ENCODE results near the gene PNPT1.

The PNPT1 gene

GRCh38 chr2:55672630-55673029, 21.0 kb downstream of the PNPT1 start:
- no peak overlapping the region for H2BK120ac ChIP-seq (ENCODE audit: insufficient read depth, low read length, poor library complexity)
- no peaks in the 10 kb centered on the region for H3K79me2 ChIP-seq (ENCODE audit: control insufficient read depth, insufficient read depth, low read length, poor library complexity)
- H3K27ac ChIP-seq (ENCODE audit: low read depth, low read length): no peak overlapping the region
- H3K9me3 ChIP-seq (ENCODE audit: insufficient read depth, low read depth, low read length): no peaks in the 10 kb centered on the region
- no peak overlapping the region for H4K12ac ChIP-seq (ENCODE audit: low read depth, low read length)
- H3K4me2 ChIP-seq (ENCODE audit: low read length): no peak overlapping the region
- no peaks in the 10 kb centered on the region for H3K79me1 ChIP-seq (ENCODE audit: low read length)
- H3K14ac ChIP-seq (ENCODE audit: low read length): no peak overlapping the region
- no peak for DNase-seq
- no peaks in the 10 kb centered on the region for H3K27me3 ChIP-seq (ENCODE audit: insufficient read depth, low read length)
- no peak overlapping the region for H4K91ac ChIP-seq (ENCODE audit: low read depth, low read length)
- H3K23ac ChIP-seq (ENCODE audit: low read length): no peak overlapping the region
- H2BK12ac ChIP-seq (ENCODE audit: low read length): no peak overlapping the region
- no peaks in the 10 kb centered on the region for H3K4me1 ChIP-seq (ENCODE audit: control insufficient read depth in 1 of 2, insufficient read depth in 2 of 2, low read length in 2 of 2)
- no peak overlapping the region for H3K4me3 ChIP-seq (ENCODE audit: low read depth, low read length)
- WGBS (ENCODE audit: extremely low coverage, insufficient coverage, insufficient read length): no CpG with 5 or more reads among the region's 3 CpGs
- no peak overlapping the region for H3K9ac ChIP-seq (ENCODE audit: low read length)
- no peak overlapping the region for H3K18ac ChIP-seq (ENCODE audit: low read length)
- H3K4ac ChIP-seq (ENCODE audit: low read depth, low read length): no peak overlapping the region
- H2AFZ ChIP-seq (ENCODE audit: insufficient read depth, low read length, poor library complexity): no peak overlapping the region
- no peak overlapping the region for H2AK5ac ChIP-seq (ENCODE audit: low read length)
- H2BK5ac ChIP-seq (ENCODE audit: low read depth, low read length, poor library complexity): no peak overlapping the region
- H3K36me3 ChIP-seq (ENCODE audit: control insufficient read depth in 1 of 2, insufficient read depth in 2 of 2, low read length in 2 of 2): peaks cover 2 to 3% of the 10 kb centered on the region in 2 experiments
- H4K8ac ChIP-seq (ENCODE audit: low read depth, low read length): no peak overlapping the region

- Histone ChIP-seq H3K79me1 (ENCODE audit: low read length) (no peaks in the 10 kb centered on the region), H3K4me3 (ENCODE audit: low read depth, low read length) (no peak overlapping the region), H3K9me3 (ENCODE audit: insufficient read depth, low read depth, low read length) (no peaks in the 10 kb centered on the region), H2AFZ (ENCODE audit: insufficient read depth, low read length, poor library complexity) (no peak overlapping the region), H3K27ac (ENCODE audit: low read depth, low read length) (no peak overlapping the region), H3K4ac (ENCODE audit: low read depth, low read length) (no peak overlapping the region), H2AK5ac (ENCODE audit: low read length) (no peak overlapping the region), H3K36me3 (ENCODE audit: control insufficient read depth in 1 of 2, insufficient read depth in 2 of 2, low read length in 2 of 2) (peaks cover 0 to 7% of the 10 kb centered on the region in 2 experiments), H3K9ac (ENCODE audit: low read length) (no peak overlapping the region), H3K18ac (ENCODE audit: low read length) (no peak overlapping the region), H2BK5ac (ENCODE audit: low read depth, low read length, poor library complexity) (no peak overlapping the region), H3K23ac (ENCODE audit: low read length) (no peak overlapping the region), H3K14ac (ENCODE audit: low read length) (no peak overlapping the region), H3K79me2 (ENCODE audit: control insufficient read depth, insufficient read depth, low read length, poor library complexity) (no peaks in the 10 kb centered on the region), H2BK12ac (ENCODE audit: low read length) (no peak overlapping the region), H3K4me1 (ENCODE audit: control insufficient read depth in 1 of 2, insufficient read depth in 2 of 2, low read length in 2 of 2) (no peaks in the 10 kb centered on the region), H3K27me3 (ENCODE audit: insufficient read depth, low read length) (no peaks in the 10 kb centered on the region), H4K91ac (ENCODE audit: low read depth, low read length) (no peak overlapping the region), H3K4me2 (ENCODE audit: low read length) (no peak overlapping the region), H4K12ac (ENCODE audit: low read depth, low read length) (no peak overlapping the region), H2BK120ac (ENCODE audit: insufficient read depth, low read length, poor library complexity) (no peak overlapping the region), H4K8ac (ENCODE audit: low read depth, low read length) (no peak overlapping the region)
- DNase-seq: no peak
Observed at GRCh38 chr2:55668956-55669355, 24.7 kb downstream of the PNPT1 start.

- H3K27me3 ChIP-seq (ENCODE audit: insufficient read depth, low read length): no peaks in the 10 kb centered on the region
- peaks cover 1 to 9% of the 10 kb centered on the region in 2 experiments for H3K36me3 ChIP-seq (ENCODE audit: control insufficient read depth in 1 of 2, insufficient read depth in 2 of 2, low read length in 2 of 2)
- H3K18ac ChIP-seq (ENCODE audit: low read length): no peak overlapping the region
- H2BK12ac ChIP-seq (ENCODE audit: low read length): no peak overlapping the region
- no peak overlapping the region for H3K27ac ChIP-seq (ENCODE audit: low read depth, low read length)
- H2AK5ac ChIP-seq (ENCODE audit: low read length): no peak overlapping the region
- H3K4me1 ChIP-seq (ENCODE audit: control insufficient read depth in 1 of 2, insufficient read depth in 2 of 2, low read length in 2 of 2): no peaks in the 10 kb centered on the region
- DNase-seq: no peak
- no peak overlapping the region for H4K8ac ChIP-seq (ENCODE audit: low read depth, low read length)
- no peak overlapping the region for H2BK5ac ChIP-seq (ENCODE audit: low read depth, low read length, poor library complexity)
- no peaks in the 10 kb centered on the region for H3K79me2 ChIP-seq (ENCODE audit: control insufficient read depth, insufficient read depth, low read length, poor library complexity)
- no peak overlapping the region for H2AFZ ChIP-seq (ENCODE audit: insufficient read depth, low read length, poor library complexity)
- no peak overlapping the region for H4K91ac ChIP-seq (ENCODE audit: low read depth, low read length)
- WGBS (ENCODE audit: extremely low coverage, insufficient coverage, insufficient read length): no CpG with 5 or more reads among the region's 2 CpGs
- no peak overlapping the region for H2BK120ac ChIP-seq (ENCODE audit: insufficient read depth, low read length, poor library complexity)
- no peak overlapping the region for H3K4me2 ChIP-seq (ENCODE audit: low read length)
- no peaks in the 10 kb centered on the region for H3K79me1 ChIP-seq (ENCODE audit: low read length)
- H3K4me3 ChIP-seq (ENCODE audit: low read depth, low read length): no peak overlapping the region
- no peak overlapping the region for H3K9ac ChIP-seq (ENCODE audit: low read length)
- H4K12ac ChIP-seq (ENCODE audit: low read depth, low read length): no peak overlapping the region
- H3K23ac ChIP-seq (ENCODE audit: low read length): no peak overlapping the region
- H3K9me3 ChIP-seq (ENCODE audit: insufficient read depth, low read depth, low read length): no peaks in the 10 kb centered on the region
- H3K14ac ChIP-seq (ENCODE audit: low read length): no peak overlapping the region
- no peak overlapping the region for H3K4ac ChIP-seq (ENCODE audit: low read depth, low read length)
Observed at GRCh38 chr2:55653255-55653654, 40.4 kb downstream of the PNPT1 start.

- Histone ChIP-seq H3K14ac (ENCODE audit: low read length) (no peak overlapping the region), H3K4me2 (ENCODE audit: low read length) (no peak overlapping the region), H3K4ac (ENCODE audit: low read depth, low read length) (no peak overlapping the region), H3K9me3 (ENCODE audit: insufficient read depth, low read depth, low read length) (no peaks in the 10 kb centered on the region), H3K4me3 (ENCODE audit: low read depth, low read length) (no peak overlapping the region), H3K79me2 (ENCODE audit: control insufficient read depth, insufficient read depth, low read length, poor library complexity) (no peaks in the 10 kb centered on the region), H2BK5ac (ENCODE audit: low read depth, low read length, poor library complexity) (no peak overlapping the region), H2AK5ac (ENCODE audit: low read length) (no peak overlapping the region), H3K79me1 (ENCODE audit: low read length) (no peaks in the 10 kb centered on the region), H3K23ac (ENCODE audit: low read length) (no peak overlapping the region), H3K18ac (ENCODE audit: low read length) (no peak overlapping the region), H3K27me3 (ENCODE audit: insufficient read depth, low read length) (no peaks in the 10 kb centered on the region), H3K9ac (ENCODE audit: low read length) (no peak overlapping the region), H3K36me3 (ENCODE audit: control insufficient read depth in 1 of 2, insufficient read depth in 2 of 2, low read length in 2 of 2) (peaks cover 2 to 9% of the 10 kb centered on the region in 2 experiments), H2BK120ac (ENCODE audit: insufficient read depth, low read length, poor library complexity) (no peak overlapping the region), H3K27ac (ENCODE audit: low read depth, low read length) (no peak overlapping the region), H4K12ac (ENCODE audit: low read depth, low read length) (no peak overlapping the region), H4K8ac (ENCODE audit: low read depth, low read length) (no peak overlapping the region), H2AFZ (ENCODE audit: insufficient read depth, low read length, poor library complexity) (no peak overlapping the region), H2BK12ac (ENCODE audit: low read length) (no peak overlapping the region), H4K91ac (ENCODE audit: low read depth, low read length) (no peak overlapping the region), H3K4me1 (ENCODE audit: control insufficient read depth in 1 of 2, insufficient read depth in 2 of 2, low read length in 2 of 2) (no peaks in the 10 kb centered on the region)
- no peak for DNase-seq
- no CpG with 5 or more reads among the region's 1 CpG for WGBS (ENCODE audit: extremely low coverage, insufficient coverage, insufficient read length)
Observed at GRCh38 chr2:55649211-55649610, 44.4 kb downstream of the PNPT1 start.
